Heart left ventricle (tissue), 16 donors: ENCODE measurements around the gene GET4. TPM values are rescaled to one million over a fixed set of nuclear protein-coding genes. Genes with fewer than 3 reads are reported as not detected.
A peak's percentile ranks its signal among the peaks of the same experiment; 100 is the strongest.

ENCODE experiments used
- ATAC-seq, 4 donors: fragments of 200-7000 bp; cut with Tn5 transposase; one replicate each; pipeline ENCODE4 v1.9.1; 2020 to 2022; ENCODE audit warnings: moderate library complexity in 4 of 4, mild to moderate bottlenecking in 3 of 4, moderate number of reproducible peaks in 1 of 4
- DNase-seq, 5 donors: peaks; one replicate each; pipeline ENCODE4 v3.0.0-alpha.2; 2020
- H3K27ac ChIP-seq, 12 donors: fragments of 200-600 bp; sonication (generic) in 4 of 12; one replicate each; pipeline versions ENCODE4 v1.5.0 to v1.8.0; 2016 to 2022; ENCODE audit warnings: mild to moderate bottlenecking in 2 of 12
- H3K27me3 ChIP-seq, 9 donors: fragments of 200-600 bp; sonication (generic) in 2 of 9; one replicate each; pipeline versions ENCODE4 v1.5.1 to v1.8.0; 2016 to 2022; ENCODE audit warnings: mild to moderate bottlenecking in 3 of 9
- H3K36me3 ChIP-seq, 9 donors: fragments of 200-600 bp; sonication (generic) in 2 of 9; one replicate each; pipeline versions ENCODE4 v1.5.0 to v1.8.0; 2018 to 2022; ENCODE audit warnings: mild to moderate bottlenecking in 2 of 9
- H3K4me1 ChIP-seq, 12 donors: fragments of 200-600 bp; sonication (generic) in 4 of 12; one replicate each; pipeline versions ENCODE4 v1.5.0 to v1.8.0; 2016 to 2022; ENCODE audit warnings: mild to moderate bottlenecking in 3 of 12
- H3K4me3 ChIP-seq, 12 donors: fragments of 200-600 bp; sonication (generic) in 4 of 12; one replicate each; pipeline versions ENCODE4 v1.5.0 to v1.8.0; 2017 to 2022; ENCODE audit warnings: mild to moderate bottlenecking in 9 of 12, moderate library complexity in 4 of 12
- H3K9me3 ChIP-seq, 12 donors: fragments of 200-600 bp; sonication (generic) in 4 of 12; one replicate each; pipeline versions ENCODE4 v1.5.0 to v1.8.0; 2016 to 2022; ENCODE audit warnings: mild to moderate bottlenecking in 1 of 12
- POLR2A ChIP-seq, 2 donors: fragments of 450-650 bp; IDR thresholded peaks; one replicate each; pipeline ENCODE4 v1.6.1; 2017; ENCODE audit warnings: antibody characterized with exemption in 2 of 2, mild to moderate bottlenecking in 2 of 2, moderate library complexity in 2 of 2
- WGBS, 4 donors: extraction: QIAGEN DNeasy Blood & Tissue Kit in 2 of 4; methylation state at CpG; one replicate each; pipeline versions ENCODE4 v1.1.5 to v1.1.7; 2013 to 2018; 5-methylcytosine and 5-hydroxymethylcytosine counted together
- intact Hi-C, 10 donors: fragments of 100-400 bp; cut with DNase I; formaldehyde crosslinking; loops; one replicate each; pipeline versions ENCODE4 v1.11.1 to v1.14.2; 2022
- polyA plus RNA-seq, 2 donors: library from polyadenylated mRNA; stranded (reverse); fragments of 200-250 nt; gene quantifications; one replicate each; pipeline ENCODE4 v1.2.3, GENCODE V29; 2013
- total RNA-seq, 9 donors: library from RNA; depleted of rRNA in 2 of 9; stranded (reverse); fragments of >200 nt in 2 of 9; fragmentation: NEBNext Ultra II Directional in 3 of 9; extraction: Animal tissue kit (Norgen Biotek cat#: 25700) in 3 of 9; gene quantifications; one replicate each; pipeline versions ENCODE4 v1.1.0 to v1.2.4, GENCODE V29; 2016 to 2023
- TF ChIP-seq, protein P1 (sequence below), 12 donors: fragments of 200-600 bp; sonication (generic) in 4 of 12; IDR thresholded peaks; one replicate each; pipeline versions ENCODE4 v1.5.0 to v1.8.0; 2018 to 2022; ENCODE audit warnings: antibody characterized with exemption in 12 of 12, mild to moderate bottlenecking in 5 of 12
- donor health status: ischemic (EF 13 %, LVEDD 7.1; RV severe dilation, severe dysfunction).
- donor health status: healthy with polysubstance abuse.
- donor health status: DM: no; HTN: yes; CAD: no.
- donor health status: DM: no; HTN: no; CAD: no.
- donor health status: ischemic (EF 25% LVEDD 6.9; RV normal size, moderate dysfunction).
- donor health status: ischemic (EF 25% LVEDD 5.7; RV mildly dilated, moderate dysfunction).
- donor health status: healthy.
- donor health status: DM: yes; HTN: yes; CAD: no.
- donor health status: ischemic (EF 35%, LVEDD 5.7; RV mildly dilated, moderate dysfunction).
- donor health status: nonischemic (EF 11% LVEDD 7.7; RV severe dilation, severe dysfunction).
- donor health status: DM: yes; HTN: yes; CAD: no.
- donor health status: PGD.
- donor health status: ischemic (EF 29% LVEDD 5.4; RV normal size, mild dysfunction).
- donor health status: nonischemic (EF 23%, LVEDD 6.1; RV moderate dilation, normal function).

Gene GET4
- total and polyA plus RNA-seq, 11 donors, result 14.6 to 34.1 (median 19.7) TPM

DNA sequence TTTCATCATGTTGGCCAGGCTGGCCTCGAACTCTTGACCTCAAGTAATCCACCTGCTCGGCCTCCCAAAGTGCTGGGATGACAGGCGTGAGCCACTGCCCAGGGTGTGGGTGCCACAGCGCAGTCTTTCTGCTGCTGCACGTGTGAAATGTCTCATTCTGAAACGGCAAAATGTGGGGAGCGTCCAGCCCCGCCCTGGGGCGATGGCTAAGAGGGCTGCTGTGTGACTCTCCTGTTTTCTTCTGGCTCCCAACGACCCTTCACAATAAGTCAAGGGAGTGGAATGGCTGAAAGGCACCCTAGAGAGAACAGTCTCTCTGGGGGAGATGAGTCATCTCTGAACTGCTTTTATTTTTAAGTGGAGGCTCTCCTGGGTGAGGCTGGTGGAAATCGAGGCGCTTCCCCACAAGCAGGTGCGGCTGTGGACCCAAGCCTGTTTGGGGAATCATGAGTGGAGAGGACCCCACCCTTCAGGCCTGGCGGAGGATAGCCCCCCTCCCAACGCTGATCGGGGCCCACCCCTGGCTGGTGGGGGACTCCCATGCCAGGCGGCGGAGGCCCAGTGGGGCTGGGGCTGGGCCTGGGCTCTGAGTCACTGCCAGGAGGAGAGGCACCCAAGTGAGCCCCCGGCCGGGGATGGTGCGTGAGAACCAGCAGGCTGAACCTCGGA, 60.2 kb downstream of the GET4 start:
- Histone ChIP-seq H3K9me3 (peaks cover 0 to 9% (median 0%) of the 10 kb centered on the region in 12 donors), H3K36me3 (no peaks in the 10 kb centered on the region), H3K4me3 (no peak overlapping the region), H3K27me3 (no peaks in the 10 kb centered on the region), H3K27ac (no peak overlapping the region), H3K4me1 (peaks cover 0 to 17% (median 0%) of the 10 kb centered on the region in 12 donors)
- TF ChIP-seq, protein P1, sequence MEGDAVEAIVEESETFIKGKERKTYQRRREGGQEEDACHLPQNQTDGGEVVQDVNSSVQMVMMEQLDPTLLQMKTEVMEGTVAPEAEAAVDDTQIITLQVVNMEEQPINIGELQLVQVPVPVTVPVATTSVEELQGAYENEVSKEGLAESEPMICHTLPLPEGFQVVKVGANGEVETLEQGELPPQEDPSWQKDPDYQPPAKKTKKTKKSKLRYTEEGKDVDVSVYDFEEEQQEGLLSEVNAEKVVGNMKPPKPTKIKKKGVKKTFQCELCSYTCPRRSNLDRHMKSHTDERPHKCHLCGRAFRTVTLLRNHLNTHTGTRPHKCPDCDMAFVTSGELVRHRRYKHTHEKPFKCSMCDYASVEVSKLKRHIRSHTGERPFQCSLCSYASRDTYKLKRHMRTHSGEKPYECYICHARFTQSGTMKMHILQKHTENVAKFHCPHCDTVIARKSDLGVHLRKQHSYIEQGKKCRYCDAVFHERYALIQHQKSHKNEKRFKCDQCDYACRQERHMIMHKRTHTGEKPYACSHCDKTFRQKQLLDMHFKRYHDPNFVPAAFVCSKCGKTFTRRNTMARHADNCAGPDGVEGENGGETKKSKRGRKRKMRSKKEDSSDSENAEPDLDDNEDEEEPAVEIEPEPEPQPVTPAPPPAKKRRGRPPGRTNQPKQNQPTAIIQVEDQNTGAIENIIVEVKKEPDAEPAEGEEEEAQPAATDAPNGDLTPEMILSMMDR (IDR thresholded peaks at IDR 0.05), result no peak
- TF ChIP-seq POLR2A (IDR thresholded peaks at IDR 0.05), result no peak
- peak in 3 of 5 donors; percentile 17 to 63 (median 18) for DNase-seq
- WGBS, 4 donors, result 85 to 87% (median 86%) methylated on average over 13 to 22 of the region's 22 CpGs
- no peak for ATAC-seq
- intact Hi-C loops, result no loop called here

DNA sequence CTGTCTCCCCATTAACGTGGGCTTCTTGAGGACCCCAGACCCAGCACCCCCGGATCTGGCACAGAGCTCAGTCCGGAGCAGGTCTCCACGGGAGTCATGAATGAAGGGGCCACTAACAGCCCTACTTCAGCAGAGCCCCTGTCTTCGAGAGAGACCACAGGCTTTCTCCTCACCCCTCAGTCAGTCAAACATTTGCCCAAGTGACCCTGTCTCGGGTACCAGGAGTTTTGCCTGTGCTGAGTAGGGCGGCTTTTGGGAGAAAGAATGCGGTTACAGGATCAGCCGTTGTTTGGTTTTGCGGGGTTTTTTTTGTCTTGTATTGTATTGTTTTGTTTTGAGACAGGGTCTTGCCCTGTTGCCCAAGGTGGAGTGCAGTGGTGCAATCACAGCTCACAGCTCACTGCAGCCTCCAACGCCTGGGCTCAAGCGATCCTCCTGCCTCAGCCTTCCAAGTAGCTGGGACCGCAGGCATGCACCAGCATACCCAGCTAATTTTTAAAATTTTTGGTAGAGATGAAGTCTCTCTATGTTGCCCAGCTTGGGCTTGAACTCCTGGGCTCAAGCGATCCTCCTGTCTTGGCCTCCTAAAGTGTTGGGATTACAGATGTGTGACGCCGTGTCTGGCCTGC, 61.6 kb downstream of the GET4 start:
- Histone ChIP-seq H3K27me3 (no peaks in the 10 kb centered on the region), H3K4me1 (peaks cover 0 to 14% (median 0%) of the 10 kb centered on the region in 12 donors), H3K4me3 (no peak overlapping the region), H3K27ac (no peak overlapping the region), H3K9me3 (peaks cover 0 to 9% (median 0%) of the 10 kb centered on the region in 12 donors), H3K36me3 (no peaks in the 10 kb centered on the region)
- no peak for TF ChIP-seq POLR2A (IDR thresholded peaks at IDR 0.05)
- TF ChIP-seq, protein P1 (IDR thresholded peaks at IDR 0.05), result no peak
- DNase-seq (peak in 1 of 5 donors; percentile 2), ATAC-seq (no peak)
- intact Hi-C loops, result no loop called here
- 88 to 94% (median 91%) methylated on average over 16 of the region's 16 CpGs for WGBS, 4 donors

DNA sequence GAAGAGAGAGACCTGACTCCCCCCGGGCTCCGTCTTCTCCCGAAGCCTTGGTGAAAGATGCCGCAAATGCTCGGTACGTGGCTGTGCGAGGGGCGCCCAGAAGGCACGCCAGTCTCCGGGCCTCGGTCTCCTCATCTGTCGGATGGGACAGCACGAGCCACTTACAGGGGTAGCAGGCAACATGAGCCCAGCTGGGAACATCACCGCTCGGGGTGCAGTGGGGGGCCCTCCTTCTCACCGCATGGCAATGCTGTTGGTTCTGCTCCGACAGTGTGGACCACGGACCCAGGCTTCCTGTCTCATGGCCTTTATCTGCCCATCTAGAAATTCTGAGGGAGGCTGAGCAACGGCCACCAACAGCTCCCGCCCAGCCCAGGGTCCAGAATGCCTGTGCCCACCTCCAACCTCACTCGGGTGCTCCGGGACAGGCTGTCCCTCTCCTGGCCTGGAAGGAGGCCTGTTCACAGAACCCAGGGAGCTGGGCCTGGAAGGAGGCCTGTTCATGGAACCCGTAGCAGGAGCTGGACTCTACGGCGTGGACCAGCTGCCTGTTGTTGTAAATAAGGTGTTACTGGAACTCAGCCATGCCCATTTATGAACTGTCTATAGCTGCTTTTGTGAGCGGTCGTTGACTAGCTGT, 62.3 kb downstream of the GET4 start:
- Histone ChIP-seq H3K4me1 (peaks cover 0 to 14% (median 0%) of the 10 kb centered on the region in 12 donors), H3K27ac (no peak overlapping the region), H3K36me3 (no peaks in the 10 kb centered on the region), H3K9me3 (peaks cover 0 to 9% (median 0%) of the 10 kb centered on the region in 12 donors), H3K4me3 (no peak overlapping the region), H3K27me3 (no peaks in the 10 kb centered on the region)
- TF ChIP-seq, protein P1 (IDR thresholded peaks at IDR 0.05), result no peak
- TF ChIP-seq POLR2A (IDR thresholded peaks at IDR 0.05), result no peak
- intact Hi-C loops, result no loop called here
- ATAC-seq, result no peak
- 93 to 97% (median 95%) methylated on average over 26 to 27 of the region's 27 CpGs for WGBS, 4 donors
- DNase-seq, result peak in 3 of 5 donors; percentile 13 to 42 (median 20)

DNA sequence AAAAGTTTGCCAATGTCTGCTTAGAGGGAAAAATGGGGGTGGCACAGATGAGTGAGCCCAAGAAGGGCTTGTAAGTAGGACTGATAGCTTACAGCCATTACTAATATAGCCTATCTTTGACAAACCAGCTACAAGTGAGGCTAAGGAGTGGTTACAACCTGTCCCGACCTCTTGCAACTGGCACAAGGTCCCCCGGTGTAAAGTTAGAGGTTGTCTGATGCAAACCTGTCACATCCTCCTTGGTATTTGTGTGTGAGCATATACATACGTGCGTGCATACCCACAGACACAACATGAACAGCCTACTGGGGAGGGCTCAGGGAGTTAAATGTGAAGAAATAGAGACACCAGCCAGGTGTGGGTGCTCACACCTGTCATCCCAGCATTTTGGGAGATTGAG, 63.5 kb downstream of the GET4 start:
- no peak for ATAC-seq
- peaks cover 0 to 14% (median 0%) of the 10 kb centered on the region in 12 donors for H3K4me1 ChIP-seq
- H3K27me3 ChIP-seq, result no peaks in the 10 kb centered on the region
- intact Hi-C loops, result no loop called here
- no peak overlapping the region for H3K4me3 ChIP-seq
- H3K9me3 ChIP-seq, result peaks cover 0 to 9% (median 0%) of the 10 kb centered on the region in 12 donors
- no peak overlapping the region for H3K27ac ChIP-seq
- no peaks in the 10 kb centered on the region for H3K36me3 ChIP-seq
- DNase-seq, result peak in 1 of 5 donors; percentile 1
- WGBS, 4 donors, result 87 to 93% (median 89%) methylated on average over 4 of the region's 4 CpGs
- TF ChIP-seq, protein P1 (IDR thresholded peaks at IDR 0.05), result no peak
- no peak for TF ChIP-seq POLR2A (IDR thresholded peaks at IDR 0.05)
